Neural crest cell (in vitro differentiated cells): ENCODE data around the gene CACNA2D3. TPM values are rescaled to one million over a fixed set of nuclear protein-coding genes. Genes with fewer than 3 reads are reported as not detected.

ENCODE experiments used
- DNase-seq: peaks from one replicate; pipeline ENCODE4 v3.0.0; 2021; ENCODE audit warnings: low read depth, mixed read lengths, low spot score
- H3K27ac Mint-ChIP-seq: one replicate; pipeline ENCODE4 v1.8.0; 2021; ENCODE audit warnings: mild to moderate bottlenecking, mixed read lengths; ENCODE audit not compliant: unreplicated experiment
- H3K27me3 Mint-ChIP-seq: 2 replicates; pipeline ENCODE4 v1.8.0; 2021; ENCODE audit warnings: low read depth, mild to moderate bottlenecking, mixed read lengths
- H3K36me3 Mint-ChIP-seq: 2 replicates; pipeline ENCODE4 v1.8.0; 2021; ENCODE audit warnings: low read depth, mild to moderate bottlenecking, mixed read lengths
- H3K4me1 Mint-ChIP-seq: 2 replicates; pipeline ENCODE4 v1.8.0; 2021; ENCODE audit warnings: mixed read lengths
- H3K4me3 Mint-ChIP-seq: one replicate; pipeline ENCODE4 v1.8.0; 2021; ENCODE audit warnings: mild to moderate bottlenecking, mixed read lengths
- H3K9me3 Mint-ChIP-seq: 2 replicates; pipeline ENCODE4 v1.8.0; 2021; ENCODE audit warnings: mixed read lengths
- total RNA-seq: library from RNA; stranded (reverse); gene quantifications from 2 replicates; pipeline ENCODE4 v1.2.1, GENCODE V29; 2021
- TF ChIP-seq, protein P1 (sequence below): fragments of 200-600 bp; sonication (generic); conservative IDR thresholded peaks from 2 replicates; pipeline ENCODE4 v1.5.0; 2021; ENCODE audit warnings: antibody characterized with exemption, mild to moderate bottlenecking

CACNA2D3 gene
- total RNA-seq, 1 donor from 2014 or later = 0.82 TPM

DNA sequence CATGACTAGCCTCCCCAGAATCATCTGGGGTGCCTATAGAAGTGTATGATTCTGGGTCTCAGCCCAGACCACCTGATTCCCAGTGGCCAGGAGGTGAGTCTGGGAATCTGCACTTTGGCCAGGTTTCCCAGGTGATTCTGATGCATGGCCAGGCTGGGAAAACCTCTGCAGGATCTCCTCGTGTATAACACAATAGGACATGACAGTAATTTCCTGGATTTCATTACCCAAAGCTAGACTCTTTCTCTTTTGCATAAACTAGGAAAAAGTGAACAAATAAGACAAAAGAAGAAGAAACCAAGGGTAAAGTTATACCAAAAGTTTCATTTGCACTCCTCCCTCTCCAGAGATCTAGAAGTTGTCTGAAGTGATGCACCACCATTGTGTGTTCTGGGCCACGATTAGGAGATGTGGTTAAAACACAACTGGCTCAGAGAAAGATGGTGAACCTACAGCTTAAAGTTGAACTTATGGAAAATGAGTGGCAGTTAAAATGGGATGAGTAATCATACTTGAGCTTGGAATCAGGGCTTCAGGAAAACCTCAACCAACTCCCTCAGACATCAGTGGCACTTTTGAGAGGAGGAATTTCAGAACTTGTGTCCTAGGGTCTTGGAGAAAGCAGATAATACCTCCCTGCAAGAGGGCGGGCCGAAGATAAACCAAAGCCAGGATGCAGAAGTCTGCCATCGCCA lies 914.7 kb downstream of the CACNA2D3 start:
- H3K27me3 Mint-ChIP-seq = no peaks in the 10 kb centered on the region
- TF ChIP-seq, protein P1, sequence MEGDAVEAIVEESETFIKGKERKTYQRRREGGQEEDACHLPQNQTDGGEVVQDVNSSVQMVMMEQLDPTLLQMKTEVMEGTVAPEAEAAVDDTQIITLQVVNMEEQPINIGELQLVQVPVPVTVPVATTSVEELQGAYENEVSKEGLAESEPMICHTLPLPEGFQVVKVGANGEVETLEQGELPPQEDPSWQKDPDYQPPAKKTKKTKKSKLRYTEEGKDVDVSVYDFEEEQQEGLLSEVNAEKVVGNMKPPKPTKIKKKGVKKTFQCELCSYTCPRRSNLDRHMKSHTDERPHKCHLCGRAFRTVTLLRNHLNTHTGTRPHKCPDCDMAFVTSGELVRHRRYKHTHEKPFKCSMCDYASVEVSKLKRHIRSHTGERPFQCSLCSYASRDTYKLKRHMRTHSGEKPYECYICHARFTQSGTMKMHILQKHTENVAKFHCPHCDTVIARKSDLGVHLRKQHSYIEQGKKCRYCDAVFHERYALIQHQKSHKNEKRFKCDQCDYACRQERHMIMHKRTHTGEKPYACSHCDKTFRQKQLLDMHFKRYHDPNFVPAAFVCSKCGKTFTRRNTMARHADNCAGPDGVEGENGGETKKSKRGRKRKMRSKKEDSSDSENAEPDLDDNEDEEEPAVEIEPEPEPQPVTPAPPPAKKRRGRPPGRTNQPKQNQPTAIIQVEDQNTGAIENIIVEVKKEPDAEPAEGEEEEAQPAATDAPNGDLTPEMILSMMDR = no peak
- H3K27ac Mint-ChIP-seq = no peak overlapping the region
- no peak for DNase-seq
- H3K9me3 Mint-ChIP-seq = no peaks in the 10 kb centered on the region
- H3K4me1 Mint-ChIP-seq = no peaks in the 10 kb centered on the region
- H3K4me3 Mint-ChIP-seq = no peak overlapping the region
- no peaks in the 10 kb centered on the region for H3K36me3 Mint-ChIP-seq

DNA sequence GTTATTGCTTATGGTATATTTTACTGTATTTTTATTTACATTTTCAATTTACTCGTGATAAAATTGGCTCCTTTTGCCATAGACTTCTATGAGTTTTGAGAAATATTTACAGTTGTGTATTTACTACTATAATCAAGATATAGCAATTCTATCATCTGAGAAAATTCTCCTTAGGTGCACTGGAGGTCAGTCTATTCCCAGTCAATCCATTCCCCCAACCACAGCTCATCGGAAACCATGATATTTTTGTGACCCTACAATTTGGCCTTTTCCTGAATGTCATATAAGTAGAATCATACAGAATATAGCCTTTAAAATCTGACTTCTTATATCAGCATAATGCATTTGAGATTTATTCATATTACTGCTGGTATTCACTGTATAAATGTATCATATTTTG lies 920.2 kb downstream of the CACNA2D3 start:
- Mint-ChIP-seq H3K27ac (no peak overlapping the region), H3K36me3 (no peaks in the 10 kb centered on the region), H3K27me3 (no peaks in the 10 kb centered on the region), H3K9me3 (no peaks in the 10 kb centered on the region), H3K4me3 (no peak overlapping the region), H3K4me1 (no peaks in the 10 kb centered on the region)
- TF ChIP-seq, protein P1 = no peak
- DNase-seq = no peak

DNA sequence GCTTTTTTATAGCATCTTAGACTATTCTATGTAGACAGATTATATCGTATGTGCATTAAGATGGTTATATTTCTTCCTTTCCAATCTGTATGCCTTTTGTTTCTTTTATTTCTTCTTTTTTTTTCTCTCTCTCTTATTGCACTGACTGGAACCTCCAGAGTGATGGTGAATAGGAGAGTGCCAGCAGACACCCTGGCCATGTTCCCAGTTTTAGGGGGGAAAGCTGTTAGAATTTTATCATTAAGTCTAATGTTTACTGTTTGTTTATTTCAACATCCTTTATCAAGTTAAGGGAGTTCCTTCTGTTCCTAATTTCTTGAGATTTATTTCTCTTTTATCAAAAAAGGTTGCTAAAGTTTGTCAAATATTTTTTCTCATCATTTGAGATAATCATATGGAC lies 922.1 kb downstream of the CACNA2D3 start:
- DNase-seq = no peak
- Mint-ChIP-seq H3K36me3 (no peaks in the 10 kb centered on the region), H3K27me3 (no peaks in the 10 kb centered on the region), H3K27ac (no peak overlapping the region), H3K9me3 (no peaks in the 10 kb centered on the region), H3K4me3 (no peak overlapping the region), H3K4me1 (no peaks in the 10 kb centered on the region)
- TF ChIP-seq, protein P1 = no peak

DNA sequence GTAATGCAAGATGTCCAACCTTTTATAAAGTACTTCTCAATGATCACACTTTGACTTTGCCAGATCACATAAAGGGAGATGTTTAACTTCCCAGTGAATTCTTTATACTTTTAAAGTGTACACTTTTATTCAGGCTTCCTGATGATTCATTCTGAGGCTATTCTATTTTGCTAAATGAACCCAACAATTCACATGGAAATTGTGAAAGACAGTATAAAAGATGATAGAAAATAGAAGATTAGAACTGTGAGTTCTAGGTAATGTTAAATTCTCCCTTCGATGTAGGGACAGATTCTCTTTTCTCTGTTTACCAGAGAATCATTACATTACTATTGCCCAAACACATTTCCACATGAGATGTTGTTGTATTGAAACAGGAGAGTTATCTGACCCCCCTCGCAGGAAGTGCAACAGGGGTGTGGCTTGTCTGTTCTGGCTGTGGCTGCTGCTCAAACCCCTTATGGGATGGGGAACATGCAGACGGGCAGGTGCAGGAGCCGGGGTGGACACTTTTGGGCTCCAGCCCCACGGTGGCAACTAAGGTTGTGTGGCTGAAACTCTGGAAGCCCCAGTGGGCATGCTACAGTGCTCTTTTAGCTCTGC lies 936.8 kb downstream of the CACNA2D3 start:
- TF ChIP-seq, protein P1 = no peak
- Mint-ChIP-seq H3K4me3 (no peak overlapping the region), H3K27me3 (no peaks in the 10 kb centered on the region), H3K4me1 (peaks cover 8% of the 10 kb centered on the region), H3K27ac (no peak overlapping the region), H3K9me3 (peaks cover 10% of the 10 kb centered on the region), H3K36me3 (peaks cover 4% of the 10 kb centered on the region)
- DNase-seq = no peak

DNA sequence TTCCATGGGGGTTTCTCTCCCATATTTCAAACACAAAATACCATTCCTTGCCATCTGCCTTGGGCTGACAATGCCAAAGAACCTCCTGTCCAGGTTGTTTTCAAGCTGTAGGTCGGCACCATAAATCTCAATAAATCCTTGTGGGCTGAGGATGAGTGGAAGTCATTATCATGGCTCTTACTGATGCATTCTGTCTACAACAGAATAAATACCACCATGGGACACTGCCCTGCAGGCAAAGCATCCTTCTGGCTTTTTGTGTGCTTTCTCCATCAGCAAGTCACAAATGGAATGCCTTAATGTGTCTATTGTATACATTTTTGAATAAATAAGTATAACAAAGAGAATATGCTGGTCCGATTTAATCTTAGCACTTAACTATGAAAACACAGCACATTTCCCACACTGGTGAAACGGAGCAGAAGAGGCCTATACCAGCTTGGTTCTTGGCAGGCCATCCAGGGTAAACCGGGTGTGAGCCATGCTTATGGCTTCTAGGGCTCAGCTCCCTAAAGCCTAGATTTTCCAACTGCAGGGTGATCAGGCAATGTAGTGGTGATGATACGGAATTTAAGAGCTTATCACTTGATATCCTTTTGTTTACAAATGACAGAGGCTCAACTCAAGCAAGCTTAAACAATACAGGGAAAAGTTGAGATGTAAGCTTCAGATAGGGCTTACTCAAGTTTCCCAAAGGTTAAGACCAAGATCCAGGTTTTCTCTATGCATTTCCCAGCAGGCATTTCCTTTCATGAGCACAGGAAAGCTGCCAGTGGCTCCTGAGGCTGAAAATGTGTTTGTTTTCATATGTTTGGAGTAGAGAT lies 938.8 kb downstream of the CACNA2D3 start:
- TF ChIP-seq, protein P1 = no peak
- peaks cover 3% of the 10 kb centered on the region for H3K9me3 Mint-ChIP-seq

More for the DNA sequence above, 938.8 kb downstream of the CACNA2D3 start:
- Mint-ChIP-seq H3K27ac (no peak overlapping the region), H3K27me3 (no peaks in the 10 kb centered on the region), H3K36me3 (no peaks in the 10 kb centered on the region), H3K4me1 (peaks cover 20% of the 10 kb centered on the region), H3K4me3 (no peak overlapping the region)
- DNase-seq = no peak
